ENCODE data around the gene ITK.
"Not testable (repeated sequence)": the region's sequence is repeated elsewhere in the genome, so short reads cannot be mapped to it uniquely, and the experiment has no call there.

Gene ITK

GRCh38 chr5:157188270-157188669, 7.6 kb downstream of the ITK start:
- Histone ChIP-seq H3K27ac (ENCODE audit: low read length) (no peak overlapping the region), H3K27me3 (ENCODE audit: control insufficient read depth in 1 of 2, insufficient read depth in 2 of 2, low read length in 2 of 2) (peaks cover 0 to 3% of the 10 kb centered on the region in 2 donors), H3K9me3 (ENCODE audit: control insufficient read depth in 2 of 2, low read length in 2 of 2) (peaks cover 0 to 5% of the 10 kb centered on the region in 2 donors), H3K9ac (ENCODE audit: low read length in 2 of 2) (no peak overlapping the region), H3K4me1 (ENCODE audit: control insufficient read depth, insufficient read depth, low read length) (no peaks in the 10 kb centered on the region), H3K4me3 (ENCODE audit: low read length in 2 of 2) (no peak overlapping the region), H3K36me3 (ENCODE audit: control insufficient read depth in 2 of 2, insufficient read depth in 2 of 2, low read length in 2 of 2) (no peaks in the 10 kb centered on the region)

- Histone ChIP-seq H3K27ac (ENCODE audit: low read length) (no peak overlapping the region), H3K4me1 (ENCODE audit: control insufficient read depth, insufficient read depth, low read length) (no peaks in the 10 kb centered on the region), H3K27me3 (ENCODE audit: control insufficient read depth in 1 of 2, insufficient read depth in 2 of 2, low read length in 2 of 2) (peaks cover 0 to 3% of the 10 kb centered on the region in 2 donors), H3K36me3 (ENCODE audit: control insufficient read depth in 2 of 2, insufficient read depth in 2 of 2, low read length in 2 of 2) (no peaks in the 10 kb centered on the region), H3K9ac (ENCODE audit: low read length in 2 of 2) (no peak overlapping the region), H3K9me3 (ENCODE audit: control insufficient read depth in 2 of 2, low read length in 2 of 2) (peaks cover 0 to 3% of the 10 kb centered on the region in 2 donors), H3K4me3 (ENCODE audit: low read length in 2 of 2) (no peak overlapping the region)
These were observed 8.6 kb downstream of the ITK start for GRCh38 chr5:157189223-157189622.

GRCh38 chr5:157193699-157194424, 13.2 kb downstream of the ITK start:
- no peak overlapping the region for H3K4me3 ChIP-seq (ENCODE audit: low read length in 2 of 2)
- H3K9ac ChIP-seq (ENCODE audit: low read length in 2 of 2), result no peak overlapping the region
- H3K27me3 ChIP-seq (ENCODE audit: control insufficient read depth in 1 of 2, insufficient read depth in 2 of 2, low read length in 2 of 2), result no peaks in the 10 kb centered on the region
- no peaks in the 10 kb centered on the region for H3K36me3 ChIP-seq (ENCODE audit: control insufficient read depth in 2 of 2, insufficient read depth in 2 of 2, low read length in 2 of 2)
- H3K4me1 ChIP-seq (ENCODE audit: control insufficient read depth, insufficient read depth, low read length), result no peaks in the 10 kb centered on the region
- no peak overlapping the region for H3K27ac ChIP-seq (ENCODE audit: low read length)
- no peaks in the 10 kb centered on the region for H3K9me3 ChIP-seq (ENCODE audit: control insufficient read depth in 2 of 2, low read length in 2 of 2)

GRCh38 chr5:157196045-157196444, 15.4 kb downstream of the ITK start:
- Histone ChIP-seq H3K4me3 (ENCODE audit: low read length in 2 of 2) (no peak overlapping the region), H3K9me3 (ENCODE audit: control insufficient read depth in 2 of 2, low read length in 2 of 2) (no peaks in the 10 kb centered on the region), H3K27ac (ENCODE audit: low read length) (no peak overlapping the region), H3K27me3 (ENCODE audit: control insufficient read depth in 1 of 2, insufficient read depth in 2 of 2, low read length in 2 of 2) (peaks cover 0 to 4% of the 10 kb centered on the region in 2 donors), H3K9ac (ENCODE audit: low read length in 2 of 2) (no peak overlapping the region), H3K36me3 (ENCODE audit: control insufficient read depth in 2 of 2, insufficient read depth in 2 of 2, low read length in 2 of 2) (no peaks in the 10 kb centered on the region), H3K4me1 (ENCODE audit: control insufficient read depth, insufficient read depth, low read length) (no peaks in the 10 kb centered on the region)

- Histone ChIP-seq H3K27ac (ENCODE audit: low read length) (no peak overlapping the region), H3K27me3 (ENCODE audit: control insufficient read depth in 1 of 2, insufficient read depth in 2 of 2, low read length in 2 of 2) (peaks cover 0 to 4% of the 10 kb centered on the region in 2 donors)
These were observed 16.4 kb downstream of the ITK start for GRCh38 chr5:157197086-157197485.

GRCh38 chr5:157198277-157198986, 17.8 kb downstream of the ITK start:
- H3K4me1 ChIP-seq (ENCODE audit: control insufficient read depth, insufficient read depth, low read length), result no peaks in the 10 kb centered on the region
- no peaks in the 10 kb centered on the region for H3K36me3 ChIP-seq (ENCODE audit: control insufficient read depth in 2 of 2, insufficient read depth in 2 of 2, low read length in 2 of 2)
- H3K27ac ChIP-seq (ENCODE audit: low read length), result no peak overlapping the region
- no peaks in the 10 kb centered on the region for H3K9me3 ChIP-seq (ENCODE audit: control insufficient read depth in 2 of 2, low read length in 2 of 2)
- H3K4me3 ChIP-seq (ENCODE audit: low read length in 2 of 2), result no peak overlapping the region
- peaks cover 0 to 4% of the 10 kb centered on the region in 2 donors for H3K27me3 ChIP-seq (ENCODE audit: control insufficient read depth in 1 of 2, insufficient read depth in 2 of 2, low read length in 2 of 2)
- H3K9ac ChIP-seq (ENCODE audit: low read length in 2 of 2), result no peak overlapping the region

More at GRCh38 chr5:157197086-157197485, 16.4 kb downstream of the ITK start:
- no peak overlapping the region for H3K4me3 ChIP-seq (ENCODE audit: low read length in 2 of 2)
- no peaks in the 10 kb centered on the region for H3K36me3 ChIP-seq (ENCODE audit: control insufficient read depth in 2 of 2, insufficient read depth in 2 of 2, low read length in 2 of 2)
- no peak overlapping the region for H3K9ac ChIP-seq (ENCODE audit: low read length in 2 of 2)
- no peaks in the 10 kb centered on the region for H3K4me1 ChIP-seq (ENCODE audit: control insufficient read depth, insufficient read depth, low read length)
- no peaks in the 10 kb centered on the region for H3K9me3 ChIP-seq (ENCODE audit: control insufficient read depth in 2 of 2, low read length in 2 of 2)

GRCh38 chr5:157201857-157202256, 21.2 kb downstream of the ITK start:
- Histone ChIP-seq H3K9me3 (ENCODE audit: control insufficient read depth in 2 of 2, low read length in 2 of 2) (no peaks in the 10 kb centered on the region), H3K4me1 (ENCODE audit: control insufficient read depth, insufficient read depth, low read length) (no peaks in the 10 kb centered on the region)

GRCh38 chr5:157203417-157203816, 22.8 kb downstream of the ITK start:
- H3K9ac ChIP-seq (ENCODE audit: low read length in 2 of 2), result no peak overlapping the region
- H3K4me1 ChIP-seq (ENCODE audit: control insufficient read depth, insufficient read depth, low read length), result no peaks in the 10 kb centered on the region
- no peaks in the 10 kb centered on the region for H3K36me3 ChIP-seq (ENCODE audit: control insufficient read depth in 2 of 2, insufficient read depth in 2 of 2, low read length in 2 of 2)
- peaks cover 0 to 4% of the 10 kb centered on the region in 2 donors for H3K27me3 ChIP-seq (ENCODE audit: control insufficient read depth in 1 of 2, insufficient read depth in 2 of 2, low read length in 2 of 2)
- no peak overlapping the region for H3K4me3 ChIP-seq (ENCODE audit: low read length in 2 of 2)
- no peaks in the 10 kb centered on the region for H3K9me3 ChIP-seq (ENCODE audit: control insufficient read depth in 2 of 2, low read length in 2 of 2)
- H3K27ac ChIP-seq (ENCODE audit: low read length), result no peak overlapping the region

More at GRCh38 chr5:157201857-157202256, 21.2 kb downstream of the ITK start:
- H3K27ac ChIP-seq (ENCODE audit: low read length), result no peak overlapping the region
- H3K27me3 ChIP-seq (ENCODE audit: control insufficient read depth in 1 of 2, insufficient read depth in 2 of 2, low read length in 2 of 2), result peaks cover 0 to 4% of the 10 kb centered on the region in 2 donors
- H3K36me3 ChIP-seq (ENCODE audit: control insufficient read depth in 2 of 2, insufficient read depth in 2 of 2, low read length in 2 of 2), result no peaks in the 10 kb centered on the region
- no peak overlapping the region for H3K9ac ChIP-seq (ENCODE audit: low read length in 2 of 2)
- no peak overlapping the region for H3K4me3 ChIP-seq (ENCODE audit: low read length in 2 of 2)

GRCh38 chr5:157204765-157205164, 24.1 kb downstream of the ITK start:
- Histone ChIP-seq H3K27ac (ENCODE audit: low read length) (no peak overlapping the region), H3K36me3 (ENCODE audit: control insufficient read depth in 2 of 2, insufficient read depth in 2 of 2, low read length in 2 of 2) (no peaks in the 10 kb centered on the region), H3K9me3 (ENCODE audit: control insufficient read depth in 2 of 2, low read length in 2 of 2) (no peaks in the 10 kb centered on the region), H3K4me1 (ENCODE audit: control insufficient read depth, insufficient read depth, low read length) (no peaks in the 10 kb centered on the region), H3K9ac (ENCODE audit: low read length in 2 of 2) (no peak overlapping the region), H3K27me3 (ENCODE audit: control insufficient read depth in 1 of 2, insufficient read depth in 2 of 2, low read length in 2 of 2) (peaks cover 0 to 5% of the 10 kb centered on the region in 2 donors), H3K4me3 (ENCODE audit: low read length in 2 of 2) (no peak overlapping the region)

- Histone ChIP-seq H3K9me3 (ENCODE audit: control insufficient read depth in 2 of 2, low read length in 2 of 2) (no peaks in the 10 kb centered on the region), H3K4me1 (ENCODE audit: control insufficient read depth, insufficient read depth, low read length) (no peaks in the 10 kb centered on the region), H3K27me3 (ENCODE audit: control insufficient read depth in 1 of 2, insufficient read depth in 2 of 2, low read length in 2 of 2) (peaks cover 0 to 3% of the 10 kb centered on the region in 2 donors), H3K36me3 (ENCODE audit: control insufficient read depth in 2 of 2, insufficient read depth in 2 of 2, low read length in 2 of 2) (no peaks in the 10 kb centered on the region), H3K9ac (ENCODE audit: low read length in 2 of 2) (no peak overlapping the region), H3K27ac (ENCODE audit: low read length) (no peak overlapping the region), H3K4me3 (ENCODE audit: low read length in 2 of 2) (no peak overlapping the region)
These were observed 25.1 kb downstream of the ITK start for GRCh38 chr5:157205708-157206107.

- not testable (repeated sequence) for H3K4me1 ChIP-seq (ENCODE audit: control insufficient read depth, insufficient read depth, low read length); H3K9me3 ChIP-seq (ENCODE audit: control insufficient read depth in 2 of 2, low read length in 2 of 2); H3K4me3 ChIP-seq (ENCODE audit: low read length in 2 of 2); H3K27me3 ChIP-seq (ENCODE audit: control insufficient read depth in 1 of 2, insufficient read depth in 2 of 2, low read length in 2 of 2); H3K9ac ChIP-seq (ENCODE audit: low read length in 2 of 2); H3K36me3 ChIP-seq (ENCODE audit: control insufficient read depth in 2 of 2, insufficient read depth in 2 of 2, low read length in 2 of 2); H3K27ac ChIP-seq (ENCODE audit: low read length)
These were observed 30.0 kb downstream of the ITK start for GRCh38 chr5:157210652-157211051.
